ACC112 (cell line): ENCODE results near the gene NARS2.

Source experiments
- H2AFZ ChIP-seq: fragments of 200-600 bp; sonication (generic); one replicate; pipeline ENCODE4 v1.6.0; 2017; ENCODE audit warnings: antibody characterized with exemption, low read length; ENCODE audit not compliant: unreplicated experiment
- H3K27ac ChIP-seq: fragments of 200-600 bp; sonication (generic); 2 replicates; pipeline ENCODE4 v1.5.1; 2014; ENCODE audit warnings: low read depth, mild to moderate bottlenecking, antibody characterized with exemption, low read length, moderate library complexity
- H3K27me3 ChIP-seq: fragments of 200-600 bp; sonication (generic); 2 replicates; pipeline ENCODE4 v1.6.1; 2014; ENCODE audit warnings: mild to moderate bottlenecking, antibody characterized with exemption, low read length, moderate library complexity, mixed read lengths; ENCODE audit not compliant: insufficient read depth
- H3K36me3 ChIP-seq: fragments of 200-600 bp; sonication (generic); 2 replicates; pipeline ENCODE4 v1.6.1; 2016; ENCODE audit warnings: mild to moderate bottlenecking, antibody characterized with exemption, low read length, moderate library complexity, mixed read lengths; ENCODE audit not compliant: insufficient read depth
- H3K4me1 ChIP-seq: fragments of 200-600 bp; sonication (generic); one replicate; pipeline ENCODE4 v1.6.1; 2016; ENCODE audit warnings: low read length, mixed read lengths; ENCODE audit not compliant: insufficient read depth, unreplicated experiment, control insufficient read depth
- H3K4me3 ChIP-seq: fragments of 200-600 bp; sonication (generic); 2 replicates; pipeline ENCODE4 v1.5.1; 2014; ENCODE audit warnings: mild to moderate bottlenecking, low read depth, low read length
- H3K79me2 ChIP-seq: fragments of 200-600 bp; sonication (generic); one replicate; pipeline ENCODE4 v1.6.0; 2016; ENCODE audit warnings: low read length; ENCODE audit not compliant: control insufficient read depth, unreplicated experiment, insufficient read depth

The NARS2 gene

GRCh38 chr11:78547931-78548705, 26.5 kb downstream of the NARS2 start:
- no peak overlapping the region for H3K27ac ChIP-seq
- no peak overlapping the region for H2AFZ ChIP-seq
- no peaks in the 10 kb centered on the region for H3K27me3 ChIP-seq
- H3K36me3 ChIP-seq, result 0 out of 2 replicates have a peak, but pooled peaks cover 2% of the 10 kb centered on the region
- H3K79me2 ChIP-seq, result no peaks in the 10 kb centered on the region
- no peaks in the 10 kb centered on the region for H3K4me1 ChIP-seq
- no peak overlapping the region for H3K4me3 ChIP-seq

DNA sequence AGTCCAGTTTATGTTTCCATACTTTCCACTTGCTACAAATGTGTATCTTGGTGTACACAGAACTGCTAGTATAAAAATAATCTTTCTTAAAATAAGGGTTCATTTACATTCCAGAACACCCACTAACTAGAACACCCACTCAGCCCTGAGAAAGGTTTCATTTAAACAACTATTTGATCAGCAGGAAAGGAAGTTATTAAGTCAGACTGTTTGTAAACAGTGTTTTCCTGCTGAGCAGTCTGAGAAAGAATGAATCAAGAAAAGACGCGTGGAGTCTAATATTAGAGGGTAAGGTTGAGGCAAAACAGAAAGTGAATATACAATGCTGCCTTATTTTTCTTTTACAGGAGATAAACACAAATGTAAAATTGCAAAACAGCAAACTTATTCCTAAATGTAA, 32.7 kb downstream of the NARS2 start:
- Histone ChIP-seq H3K27me3 (no peaks in the 10 kb centered on the region), H3K27ac (no peak overlapping the region), H2AFZ (no peak overlapping the region), H3K4me1 (no peaks in the 10 kb centered on the region), H3K36me3 (peaks cover 5% of the 10 kb centered on the region; the same call in 1 of the 2 replicates), H3K4me3 (no peak overlapping the region), H3K79me2 (no peaks in the 10 kb centered on the region)

DNA sequence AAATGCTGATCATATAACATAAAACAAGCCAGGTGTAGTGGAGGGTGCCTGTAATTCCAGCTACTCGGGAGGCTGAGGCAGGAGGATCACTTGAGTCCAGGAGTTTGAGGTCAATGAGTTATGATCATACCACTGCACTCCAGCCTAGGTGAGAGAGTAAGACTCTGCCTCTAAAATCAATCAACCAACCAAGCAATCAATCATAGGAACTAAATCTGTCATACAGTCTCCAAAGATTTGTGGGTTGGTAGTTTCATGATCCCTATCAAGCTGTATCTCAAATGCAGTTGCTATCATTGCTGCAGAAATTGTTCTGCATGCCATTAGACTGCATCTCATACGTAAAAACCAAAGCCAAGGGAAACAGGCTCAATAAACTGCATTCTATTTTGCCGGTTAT, 33.1 kb downstream of the NARS2 start:
- H3K79me2 ChIP-seq, result no peaks in the 10 kb centered on the region
- H3K27me3 ChIP-seq, result no peaks in the 10 kb centered on the region
- H3K4me3 ChIP-seq, result no peak overlapping the region
- H2AFZ ChIP-seq, result no peak overlapping the region
- no peaks in the 10 kb centered on the region for H3K4me1 ChIP-seq
- no peak overlapping the region for H3K27ac ChIP-seq
- H3K36me3 ChIP-seq, result peaks cover 5% of the 10 kb centered on the region; the same call in 1 of the 2 replicates

DNA sequence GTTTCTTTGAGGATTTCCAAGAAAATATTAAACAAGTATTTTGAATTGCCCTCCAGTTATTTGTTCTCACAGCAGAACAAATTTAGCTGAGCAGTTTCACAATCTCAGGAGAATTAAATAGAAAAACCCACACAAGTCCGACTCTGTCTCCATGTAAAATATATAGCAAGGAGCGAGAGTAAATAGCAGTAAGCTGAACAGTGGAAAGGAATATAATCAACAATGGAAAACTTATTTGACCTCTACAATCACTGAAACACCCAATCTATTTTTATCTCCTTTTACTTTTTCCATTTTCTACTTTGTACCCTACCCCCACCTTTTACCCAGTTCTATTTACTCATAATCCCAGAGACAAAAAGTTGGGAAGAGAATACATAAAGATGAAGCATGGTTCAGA, 34.4 kb downstream of the NARS2 start:
- Histone ChIP-seq H3K79me2 (no peaks in the 10 kb centered on the region), H3K27me3 (no peaks in the 10 kb centered on the region), H3K36me3 (peaks cover 5% of the 10 kb centered on the region; the same call in 1 of the 2 replicates), H3K4me3 (no peak overlapping the region), H3K27ac (no peak overlapping the region), H3K4me1 (no peaks in the 10 kb centered on the region), H2AFZ (no peak overlapping the region)

DNA sequence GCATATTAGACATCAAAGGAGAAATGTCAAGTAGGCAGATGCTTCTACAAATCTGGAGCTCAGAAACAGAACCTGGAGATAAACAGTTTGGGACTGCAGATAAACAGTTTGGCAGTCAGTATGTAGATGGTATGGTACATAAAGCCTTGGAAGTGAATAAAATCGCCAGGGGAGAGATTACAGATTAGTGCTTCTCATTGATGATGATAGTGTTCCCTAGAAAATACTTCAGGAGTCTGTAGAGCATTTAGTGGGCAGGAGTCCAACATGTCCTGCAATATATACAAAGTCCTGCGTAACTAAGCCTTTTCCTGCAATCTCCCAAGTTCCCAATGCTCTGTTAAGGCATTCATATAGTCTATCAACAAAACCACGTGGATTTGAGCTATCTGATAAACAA, 35.2 kb downstream of the NARS2 start:
- Histone ChIP-seq H3K27me3 (no peaks in the 10 kb centered on the region), H3K4me3 (no peak overlapping the region), H3K79me2 (no peaks in the 10 kb centered on the region), H3K4me1 (no peaks in the 10 kb centered on the region), H3K36me3 (peaks cover 5% of the 10 kb centered on the region; the same call in 1 of the 2 replicates), H3K27ac (no peak overlapping the region), H2AFZ (no peak overlapping the region)

GRCh38 chr11:78536933-78537332, 37.7 kb downstream of the NARS2 start:
- H3K4me1 ChIP-seq, result no peaks in the 10 kb centered on the region
- H3K36me3 ChIP-seq, result peaks cover 5% of the 10 kb centered on the region; the same call in 1 of the 2 replicates
- no peaks in the 10 kb centered on the region for H3K79me2 ChIP-seq
- H3K27ac ChIP-seq, result no peak overlapping the region
- H2AFZ ChIP-seq, result no peak overlapping the region
- no peak overlapping the region for H3K4me3 ChIP-seq
- H3K27me3 ChIP-seq, result no peaks in the 10 kb centered on the region

DNA sequence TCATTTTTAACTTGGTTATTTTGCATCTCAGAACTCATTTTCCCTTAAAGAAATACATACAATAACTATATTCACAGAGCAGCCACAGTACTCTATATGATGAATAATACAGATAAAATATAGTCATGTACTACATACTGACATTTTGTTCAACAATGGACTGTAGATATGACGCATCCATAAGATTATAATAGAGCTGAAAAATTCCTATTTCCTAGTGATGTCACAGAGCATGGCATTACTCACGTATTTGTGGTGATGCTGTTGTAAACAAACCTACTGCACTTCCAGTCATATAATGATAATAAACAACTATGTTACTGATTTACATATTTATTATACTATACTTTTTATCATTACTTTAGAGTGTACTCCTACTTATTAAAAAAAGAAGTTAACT, 38.7 kb downstream of the NARS2 start:
- Histone ChIP-seq H3K79me2 (no peaks in the 10 kb centered on the region), H3K27ac (no peak overlapping the region), H3K36me3 (peaks cover 5% of the 10 kb centered on the region; the same call in 1 of the 2 replicates), H3K4me1 (no peaks in the 10 kb centered on the region), H2AFZ (no peak overlapping the region), H3K27me3 (no peaks in the 10 kb centered on the region), H3K4me3 (no peak overlapping the region)

- Histone ChIP-seq H2AFZ (no peak overlapping the region), H3K79me2 (no peaks in the 10 kb centered on the region), H3K27me3 (no peaks in the 10 kb centered on the region), H3K36me3 (peaks cover 5% of the 10 kb centered on the region; the same call in 1 of the 2 replicates), H3K4me3 (no peak overlapping the region), H3K4me1 (no peaks in the 10 kb centered on the region), H3K27ac (no peak overlapping the region)
These were observed 39.6 kb downstream of the NARS2 start for GRCh38 chr11:78535027-78535426.

- Histone ChIP-seq H3K27me3 (no peaks in the 10 kb centered on the region), H3K4me1 (no peaks in the 10 kb centered on the region), H3K27ac (no peak overlapping the region), H3K79me2 (no peaks in the 10 kb centered on the region), H3K36me3 (peaks cover 4% of the 10 kb centered on the region; the same call in 1 of the 2 replicates), H3K4me3 (no peak overlapping the region), H2AFZ (no peak overlapping the region)
These were observed 41.3 kb downstream of the NARS2 start for GRCh38 chr11:78533399-78533798.

DNA sequence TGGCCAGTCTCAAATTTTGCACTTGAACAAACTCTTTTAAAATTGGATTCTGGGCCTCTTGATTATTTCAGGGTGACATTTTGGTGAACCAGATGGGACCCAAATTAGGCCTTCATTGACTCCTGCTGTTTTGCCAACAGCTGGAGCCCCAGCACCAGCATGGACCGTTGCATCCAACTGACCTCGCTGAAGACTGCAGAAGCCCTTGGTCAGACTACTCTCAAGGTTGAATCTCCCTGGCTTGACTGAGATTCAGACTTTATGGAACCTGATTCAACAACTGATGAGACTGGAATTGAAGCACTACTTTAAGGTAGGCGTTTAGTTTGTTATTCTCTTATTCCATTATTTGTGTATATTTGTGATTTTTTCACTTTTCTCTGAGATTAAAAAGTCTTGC, 41.7 kb downstream of the NARS2 start:
- H3K27ac ChIP-seq, result no peak overlapping the region
- H3K4me3 ChIP-seq, result no peak overlapping the region
- H3K27me3 ChIP-seq, result no peaks in the 10 kb centered on the region
- H3K36me3 ChIP-seq, result 0 out of 2 replicates have a peak, but pooled peaks cover under 1% of the 10 kb centered on the region
- H3K79me2 ChIP-seq, result no peaks in the 10 kb centered on the region
- H3K4me1 ChIP-seq, result no peaks in the 10 kb centered on the region
- no peak overlapping the region for H2AFZ ChIP-seq

GRCh38 chr11:78526497-78527146, 48.0 kb downstream of the NARS2 start:
- H3K27ac ChIP-seq, result no peak overlapping the region

More at GRCh38 chr11:78526497-78527146, 48.0 kb downstream of the NARS2 start:
- no peaks in the 10 kb centered on the region for H3K36me3 ChIP-seq
- H2AFZ ChIP-seq, result no peak overlapping the region
- no peaks in the 10 kb centered on the region for H3K4me1 ChIP-seq
- no peaks in the 10 kb centered on the region for H3K79me2 ChIP-seq
- H3K27me3 ChIP-seq, result no peaks in the 10 kb centered on the region
- H3K4me3 ChIP-seq, result no peak overlapping the region
